Kidney (tissue), 14 donors: Measurements from ENCODE around the gene EDA. TPM values are rescaled to one million over a fixed set of nuclear protein-coding genes. Genes with fewer than 3 reads are reported as not detected.

ENCODE experiments used
- DNase-seq, 5 donors: peaks; one replicate each; pipeline ENCODE4 v3.0.0-alpha.2; 2013 to 2020
- FAIRE-seq: peaks from 2 replicates; lab custom pipeline; 2012; peaks lifted over from hg19 to GRCh38; lab: Jason Lieb, UNC
- H3K27ac ChIP-seq, 2 donors: one replicate each; pipeline ENCODE4 v1.7.0; 2013; ENCODE audit warnings: low read depth in 2 of 2, low read length in 2 of 2, inconsistent platforms in 1 of 2
- H3K27me3 ChIP-seq: one replicate; pipeline ENCODE4 v1.7.1; 2013; ENCODE audit warnings: low read length, inconsistent platforms; ENCODE audit not compliant: control insufficient read depth, insufficient read depth
- H3K36me3 ChIP-seq, 3 donors: one replicate each; pipeline versions ENCODE4 v1.7.0 to v1.7.1; 2013; ENCODE audit warnings: low read length in 3 of 3, control low read depth in 1 of 3, inconsistent platforms in 1 of 3; ENCODE audit not compliant: insufficient read depth in 3 of 3, control insufficient read depth in 2 of 3
- H3K4me1 ChIP-seq, 3 donors: one replicate each; pipeline versions ENCODE4 v1.7.0 to v1.7.1; 2013; ENCODE audit warnings: low read length in 3 of 3, inconsistent platforms in 1 of 3, low read depth in 1 of 3; ENCODE audit not compliant: control insufficient read depth in 2 of 3, insufficient read depth in 2 of 3
- H3K4me3 ChIP-seq, 3 donors: one replicate each; pipeline versions ENCODE4 v1.7.0 to v1.8.1; 2013; ENCODE audit warnings: low read length in 3 of 3, control low read depth in 1 of 3, inconsistent platforms in 1 of 3
- H3K9ac ChIP-seq, 3 donors: one replicate each; pipeline versions ENCODE4 v1.7.0 to v1.7.1; 2013; ENCODE audit warnings: low read length in 3 of 3, control low read depth in 1 of 3, inconsistent platforms in 1 of 3
- H3K9me3 ChIP-seq, 3 donors: one replicate each; pipeline versions ENCODE4 v1.7.0 to v1.7.1; 2013; ENCODE audit warnings: low read length in 3 of 3, control low read depth in 1 of 3, inconsistent platforms in 1 of 3; ENCODE audit not compliant: control insufficient read depth in 2 of 3, insufficient read depth in 1 of 3
- intact Hi-C: fragments of 100-400 bp; cut with DNase I; formaldehyde crosslinking; loops from one replicate; pipeline ENCODE4 v1.11.1; 2022
- polyA plus RNA-seq: library from polyadenylated mRNA; stranded (reverse); fragments of 350-450 nt; fragmentation: Illumina TruSeq; extraction: RNeasy Lipid Tissue Mini Kit (QIAGEN cat#74804); gene quantifications from one replicate; pipeline ENCODE4 v1.2.3, GENCODE V29; 2014; ENCODE audit warnings: low read depth, low replicate concordance; ENCODE audit not compliant: insufficient read depth
- total RNA-seq: library from RNA; stranded (reverse); fragmentation: NEBNext Ultra II Directional; extraction: Animal tissue kit (Norgen Biotek cat#: 25700); gene quantifications from one replicate; pipeline ENCODE4 v1.2.1, GENCODE V29; 2021
- TF ChIP-seq, protein P1 (sequence below): IDR thresholded peaks from 3 replicates; pipeline ENCODE4 v1.5.1; 2012; ENCODE audit warnings: mild to moderate bottlenecking, moderate library complexity, borderline replicate concordance; ENCODE audit not compliant: insufficient read depth; ENCODE audit errors: extremely low read depth
- donor health status: control.
- donor health status: control.
- donor health status: control.
- donor health status: control.
- donor health status: control.
- donor health status: DM: yes; HTN: yes; CAD: no.
- donor health status: Normal renal cell carcinoma (clear cell type).

Gene EDA
- total and polyA plus RNA-seq, 2 donors from 2014 or later, result 2.9 to 4.2 TPM

DNA sequence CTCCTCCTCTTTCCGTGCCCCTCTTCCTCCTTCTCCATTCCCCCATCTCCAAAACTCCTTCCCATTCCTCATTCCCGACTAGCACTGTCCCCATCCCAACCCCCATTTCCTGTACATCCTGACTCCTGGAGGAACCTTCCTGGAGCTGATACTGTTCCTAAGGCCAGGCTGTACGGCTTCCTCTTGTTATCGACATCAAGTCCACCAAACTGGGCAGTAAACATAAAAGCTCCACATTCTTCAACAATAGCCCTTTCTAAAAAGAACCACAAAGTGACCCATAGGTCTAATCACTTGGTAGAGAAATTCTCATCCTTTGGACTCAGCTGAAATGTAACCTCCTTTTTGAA lies 410.9 kb downstream of the EDA start:
- Histone ChIP-seq H3K27ac (no peak overlapping the region), H3K27me3 (no peaks in the 10 kb centered on the region), H3K36me3 (no peaks in the 10 kb centered on the region), H3K9ac (no peak overlapping the region), H3K4me1 (no peaks in the 10 kb centered on the region), H3K4me3 (no peak overlapping the region), H3K9me3 (no peaks in the 10 kb centered on the region)
- DNase-seq (no peak), FAIRE-seq (no peak)
- TF ChIP-seq, protein P1, sequence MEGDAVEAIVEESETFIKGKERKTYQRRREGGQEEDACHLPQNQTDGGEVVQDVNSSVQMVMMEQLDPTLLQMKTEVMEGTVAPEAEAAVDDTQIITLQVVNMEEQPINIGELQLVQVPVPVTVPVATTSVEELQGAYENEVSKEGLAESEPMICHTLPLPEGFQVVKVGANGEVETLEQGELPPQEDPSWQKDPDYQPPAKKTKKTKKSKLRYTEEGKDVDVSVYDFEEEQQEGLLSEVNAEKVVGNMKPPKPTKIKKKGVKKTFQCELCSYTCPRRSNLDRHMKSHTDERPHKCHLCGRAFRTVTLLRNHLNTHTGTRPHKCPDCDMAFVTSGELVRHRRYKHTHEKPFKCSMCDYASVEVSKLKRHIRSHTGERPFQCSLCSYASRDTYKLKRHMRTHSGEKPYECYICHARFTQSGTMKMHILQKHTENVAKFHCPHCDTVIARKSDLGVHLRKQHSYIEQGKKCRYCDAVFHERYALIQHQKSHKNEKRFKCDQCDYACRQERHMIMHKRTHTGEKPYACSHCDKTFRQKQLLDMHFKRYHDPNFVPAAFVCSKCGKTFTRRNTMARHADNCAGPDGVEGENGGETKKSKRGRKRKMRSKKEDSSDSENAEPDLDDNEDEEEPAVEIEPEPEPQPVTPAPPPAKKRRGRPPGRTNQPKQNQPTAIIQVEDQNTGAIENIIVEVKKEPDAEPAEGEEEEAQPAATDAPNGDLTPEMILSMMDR, result no peak
- intact Hi-C loops, result no loop called here

- intact Hi-C loops, result no loop called here
- no peaks in the 10 kb centered on the region for H3K36me3 ChIP-seq
- TF ChIP-seq, protein P1, result no peak
Observed at GRCh38 chrX:70029863-70030262, 413.9 kb downstream of the EDA start.

GRCh38 chrX:70030301-70030767 lies 414.4 kb downstream of the EDA start:
- intact Hi-C loops, result no loop called here
- DNase-seq (peak in 4 of 5 donors; percentile 35 to 62 (median 48)), FAIRE-seq (no peak)
- Histone ChIP-seq H3K36me3 (no peaks in the 10 kb centered on the region), H3K9ac (no peak overlapping the region), H3K9me3 (no peaks in the 10 kb centered on the region), H3K27me3 (no peaks in the 10 kb centered on the region), H3K4me1 (no peaks in the 10 kb centered on the region), H3K4me3 (no peak overlapping the region), H3K27ac (no peak overlapping the region)
- TF ChIP-seq, protein P1, result peak; percentile 63

More at GRCh38 chrX:70029863-70030262, 413.9 kb downstream of the EDA start:
- no peaks in the 10 kb centered on the region for H3K4me1 ChIP-seq
- no peak overlapping the region for H3K4me3 ChIP-seq
- DNase-seq (no peak), FAIRE-seq (no peak)
- H3K27ac ChIP-seq, result no peak overlapping the region
- H3K27me3 ChIP-seq, result no peaks in the 10 kb centered on the region
- no peak overlapping the region for H3K9ac ChIP-seq
- H3K9me3 ChIP-seq, result no peaks in the 10 kb centered on the region

- H3K4me1 ChIP-seq, result no peaks in the 10 kb centered on the region
- H3K9me3 ChIP-seq, result no peaks in the 10 kb centered on the region
- H3K27ac ChIP-seq, result no peak overlapping the region
- H3K4me3 ChIP-seq, result no peak overlapping the region
- FAIRE-seq, result no peak
- H3K9ac ChIP-seq, result no peak overlapping the region
- H3K36me3 ChIP-seq, result no peaks in the 10 kb centered on the region
- TF ChIP-seq, protein P1, result no peak
- DNase-seq, result no peak
- intact Hi-C loops, result no loop called here
- H3K27me3 ChIP-seq, result no peaks in the 10 kb centered on the region
Observed at GRCh38 chrX:70032792-70033191, 416.9 kb downstream of the EDA start.
